Stimulated activated CD8-positive, alpha-beta memory T cell treated with anti-CD3 and anti-CD28 coated beads, Interleukin-12 subunit alpha, Interleukin-12 subunit beta, amount 100 ng/mL, for 24 hours (primary cell): ENCODE results near the gene TADA3.
"Not testable (repeated sequence)": the region's sequence is repeated elsewhere in the genome, so short reads cannot be mapped to it uniquely, and the experiment has no call there.

Experiments
- DNase-seq: peaks from one replicate; pipeline ENCODE4 v3.0.0-alpha.2; 2020; ENCODE audit errors: extremely low read depth

TADA3 gene

GRCh38 chr3:9783954-9784353, 8.3 kb downstream of the TADA3 start:
- DNase-seq = no peak

GRCh38 chr3:9782770-9783169, 9.5 kb downstream of the TADA3 start:
- DNase-seq = no peak

DNA sequence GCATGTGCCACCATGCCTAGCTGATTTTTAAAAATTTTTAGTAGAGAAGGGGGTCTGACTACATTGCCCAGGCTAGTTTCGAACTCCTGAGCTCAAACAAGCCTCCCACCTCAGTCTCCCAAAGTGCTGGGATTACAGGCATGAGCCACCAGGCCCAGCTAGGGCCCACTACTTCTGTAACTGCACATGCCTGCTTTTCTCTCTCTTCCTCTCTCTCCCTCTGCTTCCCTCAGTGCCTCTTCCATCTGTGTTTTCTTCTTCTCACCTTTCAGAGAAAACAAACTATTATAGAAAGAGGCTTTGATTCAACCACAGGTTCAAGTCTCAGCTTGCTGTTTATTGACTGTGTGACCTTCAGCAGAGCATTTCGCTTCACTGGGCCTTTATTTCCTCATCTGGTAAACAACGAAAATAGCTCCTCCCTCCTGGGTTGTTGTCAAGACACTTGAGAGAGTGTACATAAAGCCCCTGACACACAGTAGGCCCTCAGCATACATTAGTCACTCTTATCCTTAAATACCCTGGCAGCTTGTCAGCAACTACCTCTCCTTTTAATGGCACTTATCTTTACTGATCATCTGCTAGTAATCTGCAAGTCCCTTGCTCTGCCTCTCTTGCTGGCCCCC, 10.2 kb downstream of the TADA3 start:
- no peak for DNase-seq

DNA sequence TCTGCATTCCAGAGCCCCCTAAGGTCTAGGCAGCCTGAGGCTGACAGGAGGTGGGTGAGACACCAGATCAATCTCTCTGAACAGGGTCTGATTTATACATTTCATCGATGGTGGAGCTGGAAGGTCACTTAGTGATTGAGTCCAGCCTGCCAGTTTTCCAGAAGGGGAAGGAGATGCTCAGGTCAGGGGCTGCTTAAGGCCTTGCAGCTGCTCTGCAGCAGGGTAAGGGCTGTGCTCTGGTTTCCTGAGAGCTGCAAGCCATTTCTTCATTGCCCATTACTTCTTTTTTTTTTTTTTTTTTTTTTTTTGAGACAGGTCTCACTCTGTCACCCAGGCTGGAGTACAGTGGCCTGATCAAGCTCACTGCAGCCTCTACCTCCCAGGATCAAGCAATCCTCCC, 10.7 kb downstream of the TADA3 start:
- DNase-seq = no peak

DNA sequence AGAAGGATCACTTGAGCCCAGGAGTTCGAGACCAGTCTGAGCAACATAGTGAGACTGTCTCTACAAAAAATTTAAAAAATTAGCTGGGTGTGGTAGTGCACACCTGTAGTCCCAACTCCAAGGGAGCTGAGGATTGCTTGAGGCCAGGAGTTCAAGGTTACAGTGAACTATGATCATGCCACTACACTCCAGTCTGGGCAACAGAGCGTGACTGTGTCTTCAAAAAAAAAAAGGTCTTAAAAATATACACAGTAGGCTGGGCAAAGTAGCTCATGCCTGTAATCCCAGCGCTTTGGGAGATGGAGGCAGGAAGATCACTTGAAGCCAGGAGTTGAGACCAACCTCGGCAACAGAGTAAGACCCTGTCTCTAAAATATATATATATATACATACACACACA, 11.4 kb downstream of the TADA3 start:
- DNase-seq = no peak

GRCh38 chr3:9780458-9780812, 11.8 kb downstream of the TADA3 start:
- no peak for DNase-seq

- no peak for DNase-seq
Measured at GRCh38 chr3:9779721-9780457, 12.4 kb downstream of the TADA3 start.

GRCh38 chr3:9779075-9779593, 13.1 kb downstream of the TADA3 start:
- no peak for DNase-seq

DNA sequence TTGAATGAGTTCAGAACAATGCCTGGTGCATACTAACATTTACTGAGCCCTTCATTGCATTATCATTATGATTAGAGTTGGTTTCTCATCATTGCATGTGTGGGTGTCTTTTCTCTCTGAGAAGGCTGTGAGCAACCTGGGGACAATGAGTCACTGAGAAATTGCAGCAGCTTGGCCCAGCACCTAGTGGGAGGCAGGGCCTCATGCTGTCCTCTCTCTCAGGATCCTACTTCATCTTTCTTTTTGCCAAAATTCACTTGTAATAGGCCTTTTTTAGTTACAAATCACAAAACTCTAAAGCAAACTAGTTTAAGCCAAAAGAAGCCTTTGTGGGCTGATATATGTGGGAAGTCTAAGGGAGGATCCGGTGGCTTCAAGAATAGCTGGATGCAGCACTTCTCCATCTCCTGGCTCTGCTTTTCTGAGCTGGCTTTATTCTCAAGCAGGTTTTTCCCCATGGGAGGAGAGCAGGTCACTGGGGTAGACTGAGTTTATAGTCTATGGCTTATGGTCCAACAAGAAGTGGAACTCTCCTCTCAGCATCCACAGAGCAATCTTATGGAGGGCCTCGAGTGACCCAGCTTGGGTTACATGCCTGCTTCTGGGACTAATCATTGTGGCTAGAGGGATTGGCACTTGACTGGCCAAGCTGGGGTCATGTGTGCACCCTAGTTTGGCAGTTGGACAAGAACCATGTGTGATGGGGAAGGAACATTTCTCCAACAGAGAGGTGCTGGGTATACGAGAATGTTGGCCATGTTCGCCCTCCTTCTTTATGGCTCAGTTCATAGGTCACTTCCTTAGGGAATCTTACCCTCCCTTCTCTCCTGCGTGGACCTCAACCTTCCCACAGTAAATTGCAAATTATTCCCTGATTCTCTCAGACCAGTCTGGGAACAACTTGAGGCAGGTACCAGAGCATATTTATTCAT, 13.9 kb downstream of the TADA3 start:
- no peak for DNase-seq

DNA sequence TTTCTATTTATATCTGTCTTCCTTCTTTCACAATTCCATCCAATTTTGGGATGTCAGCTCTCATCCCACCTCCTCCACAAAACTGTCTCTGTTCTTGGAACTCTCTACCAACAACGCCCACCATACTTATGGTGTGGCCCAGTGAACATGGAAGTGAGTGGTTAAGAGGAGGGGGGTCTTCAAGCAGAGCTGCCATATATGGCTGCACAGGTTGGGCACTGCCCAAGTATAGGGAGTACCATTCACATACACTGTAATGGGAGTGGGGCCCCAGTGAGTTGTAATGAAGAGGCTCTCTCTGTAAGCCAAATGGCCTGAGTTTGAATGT, 14.6 kb downstream of the TADA3 start:
- no peak for DNase-seq

GRCh38 chr3:9776896-9777693, 15.2 kb downstream of the TADA3 start:
- DNase-seq = no peak

- DNase-seq = not testable (repeated sequence)
Measured at GRCh38 chr3:9771007-9771406, 21.3 kb downstream of the TADA3 start.

DNA sequence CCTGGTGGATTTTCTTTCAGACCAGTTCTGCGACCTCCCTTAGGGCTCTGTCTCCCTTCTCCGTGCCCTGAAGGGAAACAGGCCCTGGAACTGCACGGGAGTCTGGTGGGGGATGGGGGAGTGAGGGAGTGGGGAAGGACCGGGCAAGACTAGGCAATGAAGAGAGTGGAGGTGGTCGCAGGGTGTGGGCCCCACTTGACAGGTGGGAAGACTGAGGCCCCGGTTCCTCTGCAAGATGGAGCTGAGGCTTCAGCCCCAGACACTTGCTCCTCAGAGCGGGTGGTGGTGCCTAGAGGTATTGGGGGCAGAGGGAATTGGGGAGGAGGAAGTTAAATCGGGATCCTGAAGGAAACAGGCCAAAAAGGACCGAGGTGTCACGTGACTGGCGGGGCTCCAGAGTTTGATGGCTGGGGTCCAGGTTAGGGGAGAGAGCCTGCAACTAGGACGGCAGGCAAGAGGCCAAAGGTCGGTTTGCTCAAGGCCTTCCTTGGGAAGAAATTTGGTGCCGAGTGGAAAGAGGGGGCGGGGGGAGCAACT, 21.9 kb downstream of the TADA3 start:
- DNase-seq = no peak

- no peak for DNase-seq
Measured at GRCh38 chr3:9769426-9770275, 22.6 kb downstream of the TADA3 start, which contains the start of gene CAMK1. Gene CAMK1, minus strand, starts transcription at chr3:9769947. Its CDS starts 2,198 bp downstream, at chr3:9767749.

DNA sequence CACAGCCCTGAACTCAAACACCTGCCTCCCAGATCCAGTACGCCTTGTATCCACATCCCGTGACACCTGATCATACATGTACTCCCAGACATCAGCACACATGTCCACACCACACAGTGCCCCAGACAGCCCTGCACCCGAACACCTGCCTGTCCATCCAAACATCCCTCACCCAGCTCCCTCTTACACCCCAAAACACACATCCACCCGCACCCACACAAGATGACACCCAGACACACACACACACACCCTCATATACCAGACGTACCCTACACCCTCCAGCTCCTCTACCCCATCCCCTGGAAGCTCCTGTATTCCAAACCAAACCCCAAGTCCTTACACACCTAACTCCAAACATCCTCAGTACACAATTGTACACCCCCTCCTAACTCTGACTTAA, 23.3 kb downstream of the TADA3 start:
- no peak for DNase-seq

- DNase-seq = no peak
Measured at GRCh38 chr3:9768141-9768775, 24.0 kb downstream of the TADA3 start.

DNA sequence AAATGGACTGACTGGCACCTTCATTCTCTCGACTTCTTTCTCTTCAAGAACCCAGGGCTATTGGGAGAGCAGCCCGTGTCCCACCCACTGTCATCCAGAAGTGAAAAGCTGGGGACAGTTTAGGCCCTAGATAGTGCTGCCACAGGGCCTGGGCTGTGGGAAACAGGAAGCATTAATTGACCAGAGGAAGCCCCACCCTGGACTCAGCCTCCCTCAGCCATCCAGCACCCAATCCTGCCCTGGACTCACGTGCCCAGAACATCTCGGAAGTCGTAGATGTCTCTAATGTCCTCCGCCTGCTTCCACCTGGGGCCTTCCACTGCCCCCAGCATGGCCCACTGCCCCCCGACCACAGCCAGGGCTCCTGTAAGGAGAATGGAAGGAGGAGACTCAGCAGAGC, 24.9 kb downstream of the TADA3 start:
- no peak for DNase-seq

- DNase-seq = no peak
Measured at GRCh38 chr3:9765865-9766264, 26.4 kb downstream of the TADA3 start.

- no peak for DNase-seq
Measured at GRCh38 chr3:9762871-9763270, 29.4 kb downstream of the TADA3 start.

DNA sequence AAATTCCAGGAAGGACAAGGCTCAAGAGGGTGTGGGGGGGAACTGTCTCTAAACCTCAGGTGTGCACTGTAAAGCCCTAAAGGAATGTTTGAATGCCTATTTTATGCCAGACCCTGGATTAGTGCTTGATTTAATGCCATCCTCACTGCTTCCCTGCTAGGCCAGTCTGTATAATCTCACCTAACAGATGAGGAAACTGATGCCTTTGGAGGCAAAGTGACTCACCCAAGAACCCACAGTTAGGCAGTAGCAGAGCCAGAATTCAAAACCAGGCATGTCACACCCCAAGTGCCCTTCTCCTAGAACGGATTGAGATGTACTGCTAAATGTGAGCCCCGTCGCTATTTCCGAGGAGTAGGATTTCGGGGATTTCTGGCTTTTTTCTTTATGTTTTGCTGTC, 30.4 kb downstream of the TADA3 start:
- DNase-seq = no peak
